GM13976 (cell line): ENCODE results near the gene MXD4.
"Not testable (repeated sequence)": the region's sequence is repeated elsewhere in the genome, so short reads cannot be mapped to it uniquely, and the experiment has no call there.

Experiments
- DNase-seq: peaks from one replicate; pipeline ENCODE4 v3.0.0; 2012; ENCODE audit warnings: low spot score
- CTCF ChIP-seq: IDR thresholded peaks from 2 replicates; pipeline ENCODE4 v1.5.1; 2012; ENCODE audit warnings: borderline replicate concordance, mild to moderate bottlenecking; ENCODE audit not compliant: insufficient read depth; ENCODE audit errors: extremely low read depth, missing control alignments, control extremely low read depth
- in situ Hi-C: fragments of 300-500 bp; cut with MboI; formaldehyde crosslinking; loops from one replicate; pipeline ENCODE4 v1.12.0; 2022; ENCODE audit warnings: low sequenced_read_pairs, mixed read lengths, inconsistent platforms; ENCODE audit not compliant: unreplicated experiment

Gene MXD4

DNA sequence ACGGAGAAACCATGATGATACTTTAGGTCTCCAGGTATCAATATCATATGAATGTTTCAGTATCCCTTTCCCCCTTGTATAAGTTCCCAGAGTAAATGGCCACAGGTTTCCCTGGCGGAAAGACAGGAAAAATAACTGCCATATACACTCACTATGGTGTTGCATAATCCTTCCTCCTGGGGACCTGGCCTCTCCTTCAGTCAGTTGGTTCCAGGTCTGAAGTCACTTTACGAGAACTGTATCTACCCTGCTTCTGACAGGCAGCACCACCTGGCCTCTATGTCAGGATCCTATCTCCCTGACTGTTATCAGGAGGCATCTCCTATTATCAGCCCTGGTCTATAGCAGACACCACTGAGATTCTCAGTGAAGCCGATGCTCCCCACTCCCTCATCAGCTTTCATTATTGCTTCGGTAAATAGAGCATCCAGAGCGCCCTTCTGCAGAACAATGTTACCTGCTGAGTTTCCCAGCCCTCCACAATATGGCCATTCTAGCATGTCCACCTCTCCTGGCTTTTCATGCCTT, 42.6 kb downstream of the MXD4 start:
- TF ChIP-seq CTCF, result no peak
- no peak for DNase-seq
- in situ Hi-C loops, result no loop called here

- in situ Hi-C loops, result no loop called here
- TF ChIP-seq CTCF, result no peak
Observed at GRCh38 chr4:2218436-2218835, 43.5 kb downstream of the MXD4 start.

DNA sequence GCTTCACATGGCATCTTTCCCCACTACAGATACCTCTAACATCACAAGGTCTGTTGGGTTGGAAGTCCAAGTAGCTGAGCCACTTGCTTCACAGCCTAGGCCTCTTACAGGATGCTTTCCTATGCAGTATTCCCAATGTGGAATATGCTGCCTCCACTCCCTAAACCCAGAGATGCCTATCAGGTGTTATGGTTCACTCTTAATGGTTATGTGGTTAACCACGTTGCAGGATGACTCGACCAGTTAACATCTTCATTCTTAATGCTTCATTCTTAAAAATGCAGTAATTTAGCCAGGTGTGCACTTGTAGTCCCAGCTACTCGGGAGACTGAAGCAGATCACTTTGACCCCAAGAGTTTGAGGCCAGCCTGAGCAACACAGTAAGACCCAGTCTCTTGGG, 44.2 kb downstream of the MXD4 start:
- TF ChIP-seq CTCF, result no peak
- no peak for DNase-seq
- in situ Hi-C loops, result no loop called here

More at GRCh38 chr4:2218436-2218835, 43.5 kb downstream of the MXD4 start:
- no peak for DNase-seq

- no peak for TF ChIP-seq CTCF
- in situ Hi-C loops, result no loop called here
- DNase-seq, result no peak
Observed at GRCh38 chr4:2212831-2213230, 49.1 kb downstream of the MXD4 start.

- in situ Hi-C loops, DNase-seq: not testable (repeated sequence)
Observed at GRCh38 chr4:2202789-2203188, 59.1 kb downstream of the MXD4 start.
